GM10248 (cell line): ENCODE data around the gene CYB561.

ENCODE experiments used
- CTCF ChIA-PET: fragments of 300-600 bp; sonication (Branson Sonifier 250); formaldehyde crosslinking; extraction: SDS; loops from one replicate; lab custom pipeline; 2021; ENCODE audit warnings: antibody characterized with exemption; lab: Yijun Ruan, JAX
- POLR2A ChIA-PET: fragments of 350-650 bp; sonication (Branson Sonifier 250); formaldehyde crosslinking; extraction: SDS; loops from one replicate; lab custom pipeline; 2020; ENCODE audit warnings: antibody characterized with exemption; lab: Yijun Ruan, JAX
- DNase-seq: peaks from one replicate; pipeline ENCODE4 v3.0.0; 2012; ENCODE audit errors: extremely low spot score
- TF ChIP-seq, protein P1 (sequence below): IDR thresholded peaks from 2 replicates; pipeline ENCODE4 v1.5.1; 2012; ENCODE audit warnings: mild to moderate bottlenecking, low read depth; ENCODE audit errors: extremely low read depth, missing control alignments, control extremely low read depth

The CYB561 gene

GRCh38 chr17:63425483-63425882 lies 20.6 kb downstream of the CYB561 start:
- POLR2A ChIA-PET, result no interaction called here

GRCh38 chr17:63423963-63424362 lies 22.1 kb downstream of the CYB561 start:
- POLR2A ChIA-PET, result interaction anchor here (0.6 kb wide), 1 partner anchor 537 kb away, joined by 4 read pairs; no protein-coding TSS in a partner anchor
- no peak for DNase-seq
- TF ChIP-seq, protein P1, sequence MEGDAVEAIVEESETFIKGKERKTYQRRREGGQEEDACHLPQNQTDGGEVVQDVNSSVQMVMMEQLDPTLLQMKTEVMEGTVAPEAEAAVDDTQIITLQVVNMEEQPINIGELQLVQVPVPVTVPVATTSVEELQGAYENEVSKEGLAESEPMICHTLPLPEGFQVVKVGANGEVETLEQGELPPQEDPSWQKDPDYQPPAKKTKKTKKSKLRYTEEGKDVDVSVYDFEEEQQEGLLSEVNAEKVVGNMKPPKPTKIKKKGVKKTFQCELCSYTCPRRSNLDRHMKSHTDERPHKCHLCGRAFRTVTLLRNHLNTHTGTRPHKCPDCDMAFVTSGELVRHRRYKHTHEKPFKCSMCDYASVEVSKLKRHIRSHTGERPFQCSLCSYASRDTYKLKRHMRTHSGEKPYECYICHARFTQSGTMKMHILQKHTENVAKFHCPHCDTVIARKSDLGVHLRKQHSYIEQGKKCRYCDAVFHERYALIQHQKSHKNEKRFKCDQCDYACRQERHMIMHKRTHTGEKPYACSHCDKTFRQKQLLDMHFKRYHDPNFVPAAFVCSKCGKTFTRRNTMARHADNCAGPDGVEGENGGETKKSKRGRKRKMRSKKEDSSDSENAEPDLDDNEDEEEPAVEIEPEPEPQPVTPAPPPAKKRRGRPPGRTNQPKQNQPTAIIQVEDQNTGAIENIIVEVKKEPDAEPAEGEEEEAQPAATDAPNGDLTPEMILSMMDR, result no peak
- CTCF ChIA-PET, result interaction anchor here (1.4 to 8.1 kb wide), 7 partner anchors 11 to 189 kb away, joined by 3 to 224 read pairs (median 25); partner anchors contain the start of genes ACE and TACO1

More at GRCh38 chr17:63425483-63425882, 20.6 kb downstream of the CYB561 start:
- peak; percentile 78 for DNase-seq
- CTCF ChIA-PET, result interaction anchor here (0.6 to 8.1 kb wide), 64 partner anchors 8 to 980 kb away, joined by 3 to 224 read pairs (median 5); partner anchors contain the start of genes ACE and TACO1
- TF ChIP-seq, protein P1, result peak; percentile 89

DNA sequence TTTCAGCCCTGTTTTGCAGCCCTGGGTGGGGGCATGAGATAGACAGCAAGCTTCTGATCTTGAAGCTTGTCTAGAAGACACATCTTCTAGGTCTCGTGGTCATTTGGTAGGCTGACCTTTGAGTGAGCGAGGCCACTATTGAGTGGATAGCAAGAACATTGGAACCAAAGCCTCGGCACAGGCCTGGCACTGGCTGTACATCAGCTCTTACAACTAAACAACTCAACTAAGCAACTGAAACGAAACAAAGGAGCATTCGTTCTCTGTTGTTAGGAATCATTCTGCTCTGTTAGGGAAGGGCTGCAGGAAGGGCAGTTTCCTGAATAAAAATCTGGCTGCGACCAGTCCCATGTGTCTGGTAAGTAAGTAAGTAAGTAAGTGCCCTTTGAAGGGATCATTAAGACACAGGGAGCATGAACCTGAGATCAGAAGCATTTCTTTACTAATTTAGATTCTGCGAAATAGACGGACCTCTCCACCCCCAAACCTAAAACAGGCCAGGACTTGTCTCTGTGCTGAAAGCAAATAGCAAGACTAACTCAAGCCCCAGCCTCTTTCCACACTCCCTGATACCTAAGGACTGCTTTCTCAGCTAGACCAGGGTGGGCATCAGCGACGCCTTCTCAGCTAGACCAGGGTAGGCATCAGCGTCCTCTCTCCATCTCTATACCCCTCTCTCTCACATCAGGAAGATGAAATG lies 22.7 kb downstream of the CYB561 start:
- TF ChIP-seq, protein P1, result no peak
- ChIA-PET POLR2A (interaction anchor here (0.6 kb wide), 1 partner anchor 538 kb away, joined by 4 read pairs; no protein-coding TSS in a partner anchor), CTCF (interaction anchor here (1.0 to 8.1 kb wide), 6 partner anchors 9 to 190 kb away, joined by 3 to 224 read pairs (median 29); partner anchors contain the start of gene ACE)
- DNase-seq, result no peak

DNA sequence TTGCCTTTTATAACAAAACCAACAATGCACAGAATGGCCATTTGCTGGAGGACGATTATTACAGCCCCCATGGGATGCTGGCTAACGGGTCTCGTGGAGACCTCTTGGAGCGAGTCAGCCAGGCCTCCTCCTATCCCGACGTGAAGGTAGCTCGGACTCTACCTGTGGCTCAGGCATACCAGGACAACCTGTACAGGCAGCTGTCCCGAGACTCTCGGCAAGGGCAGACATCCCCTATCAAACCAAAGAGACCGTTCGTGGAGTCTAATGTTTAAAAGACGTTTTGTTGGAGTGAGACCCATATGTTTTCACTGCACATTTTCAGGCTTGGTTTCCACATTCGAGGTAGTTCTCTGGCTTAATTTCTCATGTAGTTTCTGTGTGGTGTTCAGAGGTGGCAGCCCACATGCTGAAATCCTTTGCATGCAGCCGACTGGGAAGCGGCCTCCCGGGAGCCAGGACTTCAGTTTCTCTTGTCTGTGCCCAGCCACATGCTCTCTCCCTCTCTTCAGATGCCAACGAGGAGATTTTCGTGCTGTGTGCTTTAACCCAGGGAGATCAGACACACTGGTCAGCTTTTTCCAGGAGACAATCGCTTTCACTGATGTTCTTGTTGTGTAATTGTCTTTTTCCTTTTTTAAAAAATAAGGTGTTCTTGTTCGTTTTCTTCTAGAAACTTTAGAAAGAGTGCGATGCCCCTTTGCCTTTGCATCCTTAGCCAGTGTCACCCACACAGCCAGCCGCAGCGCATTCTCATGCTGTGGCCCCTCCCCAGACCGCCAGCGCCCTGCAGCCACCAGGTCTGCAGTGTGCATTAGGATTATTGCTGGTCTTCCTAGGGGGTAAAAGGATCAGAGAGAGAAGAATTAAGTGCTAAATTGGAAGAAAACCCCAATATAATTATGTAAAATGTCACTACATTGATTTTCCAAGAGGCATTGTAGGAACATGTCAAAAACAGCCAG lies 24.1 kb downstream of the CYB561 start:
- DNase-seq, result no peak
- POLR2A ChIA-PET, result no interaction called here
- TF ChIP-seq, protein P1, result no peak
- CTCF ChIA-PET, result interaction anchor here (1.4 to 4.8 kb wide), 2 partner anchors 13 to 23 kb away, joined by 3 to 33 read pairs; no protein-coding TSS in a partner anchor

DNA sequence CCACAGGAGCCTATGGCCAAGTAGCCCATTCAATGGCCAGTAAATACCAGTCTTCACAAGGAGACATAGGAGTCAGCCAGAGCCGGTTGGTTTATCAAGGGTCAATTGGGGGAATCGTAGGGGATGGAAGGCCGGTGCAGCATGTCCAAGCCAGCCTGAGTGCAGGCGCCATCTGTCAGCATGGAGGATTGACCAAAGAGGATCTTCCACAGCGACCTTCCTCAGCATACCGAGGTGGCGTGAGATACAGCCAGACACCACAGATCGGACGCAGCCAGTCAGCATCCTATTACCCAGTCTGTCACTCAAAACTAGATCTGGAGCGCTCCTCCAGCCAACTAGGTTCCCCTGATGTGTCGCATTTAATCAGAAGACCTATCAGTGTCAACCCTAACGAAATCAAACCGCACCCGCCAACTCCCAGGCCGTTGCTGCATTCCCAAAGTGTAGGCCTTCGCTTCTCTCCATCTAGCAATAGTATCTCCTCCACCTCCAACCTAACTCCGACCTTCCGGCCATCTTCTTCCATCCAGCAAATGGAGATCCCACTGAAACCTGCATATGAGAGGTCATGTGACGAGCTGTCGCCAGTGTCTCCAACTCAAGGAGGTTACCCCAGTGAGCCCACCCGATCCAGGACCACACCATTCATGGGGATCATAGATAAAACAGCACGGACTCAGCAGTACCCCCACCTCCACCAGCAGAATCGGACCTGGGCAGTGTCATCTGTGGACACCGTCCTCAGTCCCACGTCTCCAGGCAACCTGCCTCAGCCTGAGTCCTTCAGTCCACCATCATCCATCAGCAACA lies 25.0 kb downstream of the CYB561 start:
- ChIA-PET CTCF (interaction anchor here (1.8 to 6.7 kb wide), 3 partner anchors 14 to 191 kb away, joined by 6 to 51 read pairs (median 16); no protein-coding TSS in a partner anchor), POLR2A (no interaction called here)
- no peak for DNase-seq
- TF ChIP-seq, protein P1, result no peak
